Measurements from ENCODE around the gene TP53AIP1.

Gene TP53AIP1

GRCh38 chr11:128904656-128905344 is 37.9 kb downstream of the TP53AIP1 start:
- no peak for DNase-seq

- DNase-seq = no peak
Observed at GRCh38 chr11:128904303-128904655, 38.4 kb downstream of the TP53AIP1 start.

- DNase-seq = no peak
Observed at GRCh38 chr11:128903248-128904061, 39.2 kb downstream of the TP53AIP1 start.

GRCh38 chr11:128902515-128903066 is 40.1 kb downstream of the TP53AIP1 start:
- DNase-seq = no peak

GRCh38 chr11:128901653-128902514 is 40.8 kb downstream of the TP53AIP1 start:
- DNase-seq = no peak

GRCh38 chr11:128900468-128900867 is 42.2 kb downstream of the TP53AIP1 start:
- DNase-seq = no peak

GRCh38 chr11:128898580-128899344 is 43.9 kb downstream of the TP53AIP1 start:
- no peak for DNase-seq

- no peak for DNase-seq
Observed at GRCh38 chr11:128897826-128898225, 44.8 kb downstream of the TP53AIP1 start.

GRCh38 chr11:128896356-128896755 is 46.3 kb downstream of the TP53AIP1 start:
- DNase-seq = no peak

- no peak for DNase-seq
Observed at GRCh38 chr11:128895526-128895925, 47.1 kb downstream of the TP53AIP1 start.

- no peak for DNase-seq
Observed at GRCh38 chr11:128894685-128895084, 48.0 kb downstream of the TP53AIP1 start.

GRCh38 chr11:128894286-128894681 is 48.4 kb downstream of the TP53AIP1 start:
- DNase-seq = no peak

GRCh38 chr11:128893578-128894285 is 48.9 kb downstream of the TP53AIP1 start:
- no peak for DNase-seq

- no peak for DNase-seq
Observed at GRCh38 chr11:128892866-128893565, 49.7 kb downstream of the TP53AIP1 start.

GRCh38 chr11:128891913-128892398 is 50.7 kb downstream of the TP53AIP1 start:
- no peak for DNase-seq

- no peak for DNase-seq
Observed at GRCh38 chr11:128890543-128891368, 51.9 kb downstream of the TP53AIP1 start, which contains the start of gene KCNJ5. KCNJ5 (plus strand) TSS chr11:128891356; CDS start chr11:128911274, 19,918 bp downstream.

- DNase-seq = no peak
Observed at GRCh38 chr11:128890216-128890542, 52.5 kb downstream of the TP53AIP1 start.

- no peak for DNase-seq
Observed at GRCh38 chr11:128889657-128890213, 52.9 kb downstream of the TP53AIP1 start.
